A549 treated with AZD9567 at 1 μM for 4 hours (cell line): Measurements from ENCODE around the gene GK. TPM values are rescaled to one million over a fixed set of nuclear protein-coding genes. Genes with fewer than 3 reads are reported as not detected.

Experiments used
- total RNA-seq: library from RNA; stranded (reverse); fragments of 200-300 nt; extraction: Qiagen RNA extraction; gene quantifications from 5 replicates; pipeline ENCODE4 v1.2.3, GENCODE V29; 2022; ENCODE audit not compliant: insufficient read depth

Gene GK
- 1.7 to 3.2 TPM (median 2.1 TPM) in 5 replicates for total RNA-seq

DNA sequence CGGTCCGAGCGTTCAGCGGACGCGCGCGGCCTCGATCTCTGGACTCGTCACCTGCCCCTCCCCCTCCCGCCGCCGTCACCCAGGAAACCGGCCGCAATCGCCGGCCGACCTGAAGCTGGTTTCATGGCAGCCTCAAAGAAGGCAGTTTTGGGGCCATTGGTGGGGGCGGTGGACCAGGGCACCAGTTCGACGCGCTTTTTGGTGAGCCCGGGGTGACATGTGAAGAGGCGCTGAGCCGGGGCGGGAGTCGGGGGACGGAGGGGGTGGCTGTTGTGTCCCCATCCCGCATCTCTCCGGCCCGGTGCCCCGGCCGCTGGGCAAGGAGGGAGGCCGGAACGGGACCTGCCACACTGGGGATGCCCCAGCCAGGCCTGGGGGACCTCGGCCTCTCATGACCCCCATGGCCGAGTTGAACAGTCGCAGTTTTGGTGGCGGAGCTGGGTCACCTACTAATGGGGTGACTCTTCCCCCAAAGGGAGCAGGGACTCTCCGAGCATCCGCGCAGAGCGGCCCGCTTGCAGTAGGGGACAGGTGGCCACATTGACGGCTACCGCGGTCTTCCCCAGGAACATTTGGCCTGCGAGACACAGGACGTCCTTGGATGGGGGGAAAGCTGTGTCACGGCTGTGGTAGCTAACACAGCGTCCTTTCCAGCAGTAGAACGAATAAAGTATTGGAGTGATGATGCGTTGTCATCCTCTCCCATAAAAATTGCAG lies at the start of gene GK:
GK (plus strand) TSS at position 9 of the 717 bp plus-strand sequence; CDS start at position 124, 115 bp downstream.

Other genes starting within 250 kb of the GK start
- not detected in 5 replicates for gene TASL, start 75.7 kb upstream of the GK start, total RNA-seq
- 6.0 to 11.2 TPM (median 10.1 TPM) in 5 replicates for gene TAB3, start 235.8 kb downstream of the GK start, total RNA-seq